OCI-LY1 (cell line): ENCODE results near the gene HCFC1.

Experiments used
- H2AFZ ChIP-seq: fragments of 200-600 bp; sonication (generic), shearing (Covaris generic); 2 replicates; pipeline ENCODE4 v1.6.0; 2014; ENCODE audit warnings: antibody characterized with exemption, mild to moderate bottlenecking, low read length
- H3F3A ChIP-seq: fragments of 200-600 bp; sonication (generic), shearing (Covaris generic); 2 replicates; pipeline ENCODE4 v1.6.0; 2014; ENCODE audit warnings: mild to moderate bottlenecking, antibody characterized with exemption, low read length, moderate library complexity; ENCODE audit not compliant: insufficient read depth
- H3K27ac ChIP-seq: fragments of 200-600 bp; sonication (generic); 2 replicates; pipeline ENCODE4 v1.5.1; 2014; ENCODE audit warnings: low read length, mixed run types, mild to moderate bottlenecking, low read depth; ENCODE audit not compliant: poor library complexity, severe bottlenecking
- H3K27me3 ChIP-seq: fragments of 200-600 bp; sonication (generic); 2 replicates; pipeline ENCODE4 v1.6.0; 2014; ENCODE audit warnings: antibody characterized with exemption, mild to moderate bottlenecking, low read length, moderate library complexity; ENCODE audit not compliant: insufficient read depth
- H3K36me3 ChIP-seq: fragments of 200-600 bp; sonication (generic); 2 replicates; pipeline ENCODE4 v1.6.1; 2014; ENCODE audit warnings: mild to moderate bottlenecking, antibody characterized with exemption, low read length, moderate library complexity, mixed read lengths; ENCODE audit not compliant: insufficient read depth
- H3K4me1 ChIP-seq: fragments of 200-600 bp; sonication (generic); 2 replicates; pipeline ENCODE4 v1.5.1; 2014; ENCODE audit warnings: mild to moderate bottlenecking, low read length, moderate library complexity; ENCODE audit not compliant: insufficient read depth, severe bottlenecking
- H3K4me2 ChIP-seq: fragments of 200-600 bp; sonication (generic), shearing (Covaris generic); 2 replicates; pipeline ENCODE4 v1.6.1; 2014; ENCODE audit warnings: low read length
- H3K4me3 ChIP-seq: fragments of 200-600 bp; sonication (generic); 2 replicates; pipeline ENCODE4 v1.5.1; 2014; ENCODE audit warnings: low read length, low read depth, mild to moderate bottlenecking, mixed read lengths; ENCODE audit not compliant: poor library complexity, severe bottlenecking
- H3K79me2 ChIP-seq: fragments of 200-600 bp; shearing (Covaris generic); 2 replicates; pipeline ENCODE4 v1.6.1; 2016; ENCODE audit warnings: mixed run types, low read length, mixed read lengths; ENCODE audit not compliant: insufficient read depth
- H3K9ac ChIP-seq: fragments of 200-600 bp; sonication (generic), shearing (Covaris generic); 2 replicates; pipeline ENCODE4 v1.6.1; 2014; ENCODE audit warnings: mild to moderate bottlenecking, low read length, mixed read lengths
- H3K9me2 ChIP-seq: fragments of 200-600 bp; sonication (generic), shearing (Covaris generic); 2 replicates; pipeline ENCODE4 v1.6.1; 2014; ENCODE audit warnings: low read depth, mild to moderate bottlenecking, low read length, mixed read lengths
- H3K9me3 ChIP-seq: fragments of 200-600 bp; shearing (Covaris generic); 2 replicates; pipeline ENCODE4 v1.6.1; 2014; ENCODE audit warnings: low read length, mixed read lengths
- H4K20me1 ChIP-seq: fragments of 200-600 bp; sonication (generic), shearing (Covaris generic); 2 replicates; pipeline ENCODE4 v1.6.0; 2016; ENCODE audit warnings: mild to moderate bottlenecking, low read length; ENCODE audit not compliant: insufficient read depth
- EZH2 ChIP-seq: fragments of 200-600 bp; sonication (generic), shearing (Covaris generic); IDR thresholded peaks from 2 replicates; pipeline ENCODE4 v1.8.0; 2017; ENCODE audit warnings: borderline replicate concordance, mixed run types, mild to moderate bottlenecking, antibody characterized with exemption, low read length, moderate library complexity, mixed read lengths
- TF ChIP-seq, protein P1 (sequence below): fragments of 200-600 bp; sonication (generic), shearing (Covaris generic); IDR thresholded peaks from 2 replicates; pipeline ENCODE4 v1.5.1; 2017; ENCODE audit warnings: mild to moderate bottlenecking, antibody characterized with exemption, low read length, moderate library complexity, mixed read lengths

Gene HCFC1

DNA sequence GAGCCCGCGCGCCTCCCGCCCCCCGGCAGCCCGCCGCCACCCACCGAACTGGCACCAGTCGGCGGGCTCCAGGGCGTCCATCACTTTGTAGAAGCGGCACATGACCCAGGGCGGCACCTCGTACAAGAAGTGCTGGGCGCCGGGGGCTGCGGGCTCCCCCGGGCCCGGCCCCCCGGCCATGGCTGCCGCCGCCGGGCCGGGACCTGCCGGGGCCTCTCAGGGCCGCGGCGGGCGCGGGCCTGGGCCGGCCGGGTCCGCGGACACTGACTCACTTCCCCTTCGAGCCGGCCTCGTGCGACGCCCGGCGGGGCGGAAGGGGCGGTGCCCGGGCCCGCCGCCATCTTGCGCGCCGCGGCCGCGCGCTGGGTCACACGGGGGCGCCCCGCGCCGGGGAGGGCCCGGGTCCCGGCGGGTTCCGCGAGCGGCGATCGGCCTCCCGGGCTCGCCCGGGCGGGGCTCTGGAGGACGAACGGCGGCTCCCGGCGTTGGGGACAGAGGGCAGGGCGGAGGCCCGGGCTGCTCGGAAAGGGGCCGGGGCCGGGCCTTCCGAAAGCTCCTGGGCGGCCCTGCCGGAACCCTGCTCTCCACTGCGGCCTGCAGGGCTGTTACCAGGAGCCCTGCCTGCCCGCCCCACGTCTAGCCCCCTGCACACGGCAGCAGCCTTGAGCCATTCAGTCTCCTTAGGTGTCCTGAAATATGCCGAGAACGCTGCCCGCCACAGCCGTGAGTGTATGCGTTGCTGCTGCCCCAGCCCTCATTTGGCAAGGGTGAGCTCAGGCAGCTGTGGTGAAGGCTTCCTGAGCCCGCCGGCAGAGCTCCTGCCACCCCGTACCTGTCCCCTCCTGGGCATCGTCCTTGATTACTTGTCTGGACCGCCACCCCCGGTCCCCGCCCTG lies 48.3 kb upstream of the HCFC1 start, which contains the start of gene IRAK1:
Gene IRAK1 (minus strand): TSS at position 270 of the 896 bp plus-strand sequence. CDS start 90 bp downstream, at position 180.
- no peaks in the 10 kb centered on the region for H3K79me2 ChIP-seq
- H4K20me1 ChIP-seq: no peaks in the 10 kb centered on the region
- H3K27me3 ChIP-seq: no peaks in the 10 kb centered on the region
- H3K4me1 ChIP-seq: peaks cover 43% of the 10 kb centered on the region
- peak within 1 kb of the TSS; percentile 88 for H3K4me2 ChIP-seq
- H3K27ac ChIP-seq: peak within 1 kb of the TSS; percentile 88
- peak within 1 kb of the TSS; percentile 96 for H3K9ac ChIP-seq
- no peak within 1 kb of the TSS for H2AFZ ChIP-seq
- no peaks in the 10 kb centered on the region for H3K9me2 ChIP-seq
- TF ChIP-seq, protein P1, sequence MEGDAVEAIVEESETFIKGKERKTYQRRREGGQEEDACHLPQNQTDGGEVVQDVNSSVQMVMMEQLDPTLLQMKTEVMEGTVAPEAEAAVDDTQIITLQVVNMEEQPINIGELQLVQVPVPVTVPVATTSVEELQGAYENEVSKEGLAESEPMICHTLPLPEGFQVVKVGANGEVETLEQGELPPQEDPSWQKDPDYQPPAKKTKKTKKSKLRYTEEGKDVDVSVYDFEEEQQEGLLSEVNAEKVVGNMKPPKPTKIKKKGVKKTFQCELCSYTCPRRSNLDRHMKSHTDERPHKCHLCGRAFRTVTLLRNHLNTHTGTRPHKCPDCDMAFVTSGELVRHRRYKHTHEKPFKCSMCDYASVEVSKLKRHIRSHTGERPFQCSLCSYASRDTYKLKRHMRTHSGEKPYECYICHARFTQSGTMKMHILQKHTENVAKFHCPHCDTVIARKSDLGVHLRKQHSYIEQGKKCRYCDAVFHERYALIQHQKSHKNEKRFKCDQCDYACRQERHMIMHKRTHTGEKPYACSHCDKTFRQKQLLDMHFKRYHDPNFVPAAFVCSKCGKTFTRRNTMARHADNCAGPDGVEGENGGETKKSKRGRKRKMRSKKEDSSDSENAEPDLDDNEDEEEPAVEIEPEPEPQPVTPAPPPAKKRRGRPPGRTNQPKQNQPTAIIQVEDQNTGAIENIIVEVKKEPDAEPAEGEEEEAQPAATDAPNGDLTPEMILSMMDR: no peak
- TF ChIP-seq EZH2: no peak
- H3K9me3 ChIP-seq: no peaks in the 10 kb centered on the region
- peaks cover 38% of the 10 kb centered on the region for H3K36me3 ChIP-seq
- peak within 1 kb of the TSS; percentile 84 for H3K4me3 ChIP-seq
- H3F3A ChIP-seq: no peaks in the 10 kb centered on the region

DNA sequence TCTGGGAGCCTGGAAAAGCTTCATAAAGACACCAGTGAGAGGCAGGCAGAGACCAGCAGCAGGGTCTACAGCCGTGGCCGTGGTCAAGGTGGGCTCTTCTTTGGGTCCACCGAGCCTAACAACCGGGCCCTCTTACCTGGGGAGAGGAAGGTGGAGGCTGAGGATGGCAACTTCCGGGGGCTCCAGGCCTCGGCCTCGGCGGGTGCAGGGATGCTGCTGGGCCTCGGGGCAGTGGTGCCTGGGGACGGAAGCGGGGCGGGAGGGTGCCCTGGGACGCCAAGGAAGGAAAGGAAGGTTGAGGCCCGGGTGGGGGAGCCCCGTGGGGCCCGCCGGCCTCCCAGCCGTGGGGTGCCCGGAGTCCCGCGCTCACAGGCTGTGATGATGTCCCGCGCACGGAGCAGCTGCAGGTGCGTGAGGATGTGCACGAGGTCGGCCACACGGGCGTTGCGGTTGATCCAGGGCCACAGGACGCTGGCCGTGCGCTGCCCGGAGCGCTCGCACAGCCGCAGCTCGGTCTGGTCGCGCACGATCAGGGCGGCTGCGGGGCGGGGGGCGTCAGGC lies 47.5 kb upstream of the HCFC1 start:
- H3K9ac ChIP-seq: peak overlapping the region; percentile 94
- TF ChIP-seq, protein P1: no peak
- no peak for TF ChIP-seq EZH2
- H3F3A ChIP-seq: no peaks in the 10 kb centered on the region
- H3K27ac ChIP-seq: peak overlapping the region; percentile 64
- peak overlapping the region; percentile 84 for H3K4me3 ChIP-seq
- no peaks in the 10 kb centered on the region for H3K79me2 ChIP-seq
- no peak overlapping the region for H2AFZ ChIP-seq
- no peaks in the 10 kb centered on the region for H3K9me3 ChIP-seq
- no peaks in the 10 kb centered on the region for H3K9me2 ChIP-seq
- no peaks in the 10 kb centered on the region for H3K27me3 ChIP-seq
- H3K36me3 ChIP-seq: peaks cover 46% of the 10 kb centered on the region
- peaks cover 43% of the 10 kb centered on the region for H3K4me1 ChIP-seq
- peak overlapping the region; percentile 88 for H3K4me2 ChIP-seq
- no peaks in the 10 kb centered on the region for H4K20me1 ChIP-seq

DNA sequence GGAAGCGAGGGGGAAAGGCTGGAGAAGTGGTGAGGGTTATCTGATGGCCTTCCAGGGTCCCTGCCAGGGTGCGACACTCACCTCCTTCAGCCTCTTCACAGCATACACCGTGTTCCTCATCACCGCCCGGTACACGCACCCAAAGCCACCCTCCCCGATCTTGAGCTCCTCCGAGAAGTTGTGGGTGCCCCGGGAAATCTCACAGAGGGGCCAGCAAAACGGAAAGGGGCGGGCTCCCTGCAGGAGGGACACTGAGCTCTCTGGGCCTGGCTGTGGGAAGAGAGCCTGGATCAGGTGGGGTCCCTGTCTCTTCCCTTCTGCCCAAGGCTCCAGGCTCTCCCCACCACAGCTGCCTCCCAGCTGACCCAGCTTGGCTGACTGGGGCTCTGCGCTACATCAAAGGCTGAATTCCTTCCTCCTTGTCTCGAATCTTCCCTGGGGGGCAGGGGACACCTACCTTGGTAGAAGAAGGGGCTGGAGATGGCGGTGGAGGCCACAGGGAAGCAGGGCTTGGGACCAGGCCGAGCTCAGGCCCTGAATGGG lies 47.0 kb upstream of the HCFC1 start:
- Histone ChIP-seq H3K9me3 (no peaks in the 10 kb centered on the region), H3K36me3 (peaks cover 48% of the 10 kb centered on the region), H4K20me1 (no peaks in the 10 kb centered on the region), H3K4me3 (peak overlapping the region; percentile 84), H2AFZ (no peak overlapping the region), H3K27ac (peak overlapping the region; percentile 64), H3F3A (no peaks in the 10 kb centered on the region), H3K27me3 (no peaks in the 10 kb centered on the region), H3K4me2 (peak overlapping the region; percentile 88), H3K9ac (peak overlapping the region; percentile 94), H3K9me2 (no peaks in the 10 kb centered on the region), H3K79me2 (no peaks in the 10 kb centered on the region), H3K4me1 (peaks cover 43% of the 10 kb centered on the region)
- TF ChIP-seq, protein P1: no peak
